NCI-H1436 treated with DMSO at 0.1 percent for 48 hours (cell line): Measurements from ENCODE around the gene SRBD1.

Experiments
- DNase-seq: peaks from one replicate; lab custom pipeline; 2025; lab: John Stamatoyannopoulos, UW

The SRBD1 gene

GRCh38 chr2:45545943-45546342, 65.1 kb downstream of the SRBD1 start:
- DNase-seq: no peak

- DNase-seq: no peak
Measured at GRCh38 chr2:45543257-45543656, 67.8 kb downstream of the SRBD1 start.

GRCh38 chr2:45542013-45542412, 69.1 kb downstream of the SRBD1 start:
- no peak for DNase-seq

DNA sequence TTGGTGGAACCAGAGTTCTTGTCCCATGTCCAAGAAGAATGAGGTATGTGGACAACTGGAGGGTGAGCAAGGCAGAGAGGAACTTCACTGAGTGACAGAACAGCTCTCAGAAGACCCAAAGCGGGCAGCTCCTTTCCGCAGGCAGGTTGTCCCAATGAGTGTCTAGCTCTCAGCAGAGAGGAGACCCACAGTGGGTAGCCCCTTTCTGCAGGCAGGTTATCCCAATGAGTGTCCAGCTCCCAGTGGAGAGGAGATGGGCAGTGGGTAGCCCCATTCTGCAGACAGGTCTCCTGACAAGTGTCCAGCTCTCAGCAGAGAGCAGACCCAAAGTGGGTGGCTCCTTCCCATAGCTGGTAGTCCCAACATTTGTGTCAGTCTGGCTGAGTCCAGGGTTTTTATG, 69.6 kb downstream of the SRBD1 start:
- no peak for DNase-seq

DNA sequence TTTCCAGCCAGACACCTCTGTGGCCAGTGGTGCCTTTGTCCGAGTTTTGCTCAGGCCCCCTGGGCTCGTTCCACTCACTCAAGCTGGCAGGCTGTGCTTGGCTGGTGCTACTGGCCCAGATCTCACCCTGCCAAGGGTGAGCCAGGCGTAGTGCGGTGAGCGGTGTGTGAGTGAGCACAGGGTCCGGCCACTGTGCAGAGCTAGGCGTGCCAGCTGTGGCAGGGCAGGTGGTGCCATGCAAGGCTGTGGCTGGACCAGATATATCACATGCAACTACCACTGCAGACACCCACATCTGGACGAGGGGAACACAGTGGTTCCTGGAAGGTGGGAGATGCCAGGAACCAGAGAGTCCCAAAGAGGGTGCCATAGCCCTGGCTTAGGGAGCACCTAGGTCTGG, 70.1 kb downstream of the SRBD1 start:
- DNase-seq: no peak

DNA sequence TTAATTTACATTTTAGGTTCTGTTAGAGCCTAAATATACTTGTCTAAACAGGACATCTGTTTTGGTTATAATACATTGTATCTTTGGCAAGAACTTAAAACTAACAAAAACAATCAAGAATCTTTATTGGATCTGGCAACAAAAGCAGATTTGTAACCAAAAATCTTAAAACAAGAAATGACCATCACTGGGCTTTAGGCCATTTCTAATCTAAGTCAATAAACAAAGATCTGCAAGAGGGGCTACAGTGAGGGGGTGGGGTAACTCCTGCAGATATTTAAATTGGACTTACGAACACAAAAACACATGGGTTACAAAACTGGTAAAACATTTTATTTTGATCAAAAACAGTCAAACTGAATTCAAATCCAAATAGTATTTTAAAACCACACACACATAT, 77.3 kb downstream of the SRBD1 start:
- no peak for DNase-seq

- DNase-seq: no peak
Measured at GRCh38 chr2:45532181-45532580, 78.9 kb downstream of the SRBD1 start.

GRCh38 chr2:45524016-45524415, 87.1 kb downstream of the SRBD1 start:
- no peak for DNase-seq

GRCh38 chr2:45518546-45518945, 92.5 kb downstream of the SRBD1 start:
- DNase-seq: no peak

DNA sequence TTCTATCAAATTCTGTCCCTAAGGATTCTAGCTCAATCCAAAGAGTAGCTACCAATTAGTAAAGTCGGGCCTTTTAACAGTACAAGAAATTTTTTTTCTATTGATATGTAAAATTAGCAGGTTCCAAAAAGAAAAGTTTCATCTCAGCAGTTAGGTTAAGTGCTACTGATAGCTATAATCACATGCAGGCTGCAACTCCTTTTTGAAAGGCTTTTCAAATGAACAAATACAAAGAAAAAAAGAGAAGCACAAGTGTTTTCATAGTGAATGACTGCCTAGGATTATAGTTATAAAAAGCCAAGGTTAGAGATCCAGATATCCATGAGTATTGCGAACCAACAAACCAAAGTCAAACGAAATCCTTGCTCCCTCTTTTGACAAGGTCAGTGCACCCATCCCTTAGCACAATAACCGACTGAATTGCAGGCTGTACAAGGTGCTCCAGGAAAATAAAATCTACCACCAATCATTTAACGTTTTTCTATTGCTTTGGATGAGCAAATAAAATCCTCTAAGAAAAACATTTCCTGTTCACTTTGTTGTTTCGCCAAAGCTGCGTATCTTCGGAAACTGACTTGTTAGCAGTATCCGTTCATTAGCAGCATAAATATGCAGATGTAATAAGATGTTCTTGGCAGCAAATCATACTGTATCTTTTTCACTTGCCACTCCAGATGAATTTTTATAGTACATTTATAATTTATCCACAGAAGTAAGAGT, 100.2 kb downstream of the SRBD1 start:
- DNase-seq: no peak

- no peak for DNase-seq
Measured at GRCh38 chr2:45506756-45507155, 104.3 kb downstream of the SRBD1 start.

DNA sequence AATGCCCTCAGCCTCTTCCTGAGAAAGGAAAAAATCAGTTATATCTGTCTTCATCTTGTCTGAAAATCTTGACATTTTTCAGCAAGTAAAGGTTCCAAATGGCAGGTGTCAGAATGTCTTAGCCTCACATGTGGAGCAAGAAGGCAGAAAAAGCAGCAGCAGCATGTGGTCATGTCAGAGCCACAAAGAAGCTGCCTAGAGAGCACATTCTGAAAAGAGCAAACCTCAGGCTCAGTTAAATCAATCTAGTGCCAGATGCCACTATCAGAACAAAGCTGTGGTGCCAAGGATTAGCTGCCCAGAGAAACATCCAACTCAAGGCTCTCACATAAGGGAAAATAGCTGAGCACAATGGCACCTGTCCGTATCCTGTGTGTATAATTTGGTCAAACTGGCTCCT, 105.9 kb downstream of the SRBD1 start:
- DNase-seq: no peak

GRCh38 chr2:45498661-45499550, 112.2 kb downstream of the SRBD1 start:
- DNase-seq: no peak

DNA sequence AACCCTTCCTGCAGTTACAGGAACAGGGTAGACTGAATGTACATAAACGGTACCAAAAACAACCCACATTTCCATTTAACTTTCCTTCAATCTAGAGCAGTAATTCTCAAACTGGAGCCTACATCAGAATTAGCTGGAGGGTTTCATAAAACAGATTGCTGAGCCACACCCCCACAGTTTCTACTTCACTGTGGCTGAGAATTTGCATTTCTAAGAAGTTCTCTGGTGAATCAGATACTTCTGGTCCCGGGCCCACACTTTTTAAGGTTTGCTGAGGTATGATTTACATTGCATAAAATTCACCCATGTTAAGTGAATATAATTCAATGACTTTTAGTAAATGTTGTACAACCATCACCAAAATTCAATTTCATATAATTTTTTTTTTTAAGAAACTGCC, 113.7 kb downstream of the SRBD1 start:
- no peak for DNase-seq

- no peak for DNase-seq
Measured at GRCh38 chr2:45496869-45497268, 114.2 kb downstream of the SRBD1 start.

DNA sequence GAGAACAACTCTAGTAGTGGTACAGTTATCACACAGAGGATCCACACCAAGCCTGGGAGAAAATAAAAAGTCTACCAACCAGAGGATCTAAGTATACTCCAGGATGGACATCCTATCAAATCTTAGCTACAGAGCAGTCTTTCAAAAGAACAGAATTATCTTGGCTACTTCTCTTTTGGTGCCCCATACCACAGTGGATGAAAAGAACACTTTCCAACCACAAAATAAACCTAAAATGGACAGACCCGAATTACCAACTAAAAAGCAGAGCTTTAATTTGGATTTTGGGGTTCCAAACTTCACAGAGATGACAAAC, 116.1 kb downstream of the SRBD1 start:
- no peak for DNase-seq

- peak; percentile 23 for DNase-seq
Measured at GRCh38 chr2:45494275-45494977, 116.6 kb downstream of the SRBD1 start.

- no peak for DNase-seq
Measured at GRCh38 chr2:45484965-45485364, 126.1 kb downstream of the SRBD1 start.

DNA sequence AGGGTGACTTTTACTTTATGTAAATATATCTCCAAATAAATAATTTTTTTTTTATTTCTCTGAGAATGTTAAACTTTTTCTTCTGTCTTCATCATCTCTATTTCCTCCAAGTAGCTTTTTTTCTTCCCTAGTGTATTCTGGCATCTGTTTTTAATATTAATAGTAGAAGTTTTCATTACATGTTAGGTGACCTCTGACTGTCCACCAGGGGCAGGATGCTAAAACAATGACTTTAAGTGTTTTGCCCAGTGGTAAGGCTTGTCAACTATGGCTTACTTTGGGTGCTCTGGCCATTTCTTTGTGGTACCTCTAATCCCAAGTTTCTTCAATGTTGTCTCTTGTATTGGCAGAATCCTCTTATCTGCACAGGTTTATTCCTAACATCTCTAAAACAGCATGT, 127.1 kb downstream of the SRBD1 start:
- DNase-seq: no peak

DNA sequence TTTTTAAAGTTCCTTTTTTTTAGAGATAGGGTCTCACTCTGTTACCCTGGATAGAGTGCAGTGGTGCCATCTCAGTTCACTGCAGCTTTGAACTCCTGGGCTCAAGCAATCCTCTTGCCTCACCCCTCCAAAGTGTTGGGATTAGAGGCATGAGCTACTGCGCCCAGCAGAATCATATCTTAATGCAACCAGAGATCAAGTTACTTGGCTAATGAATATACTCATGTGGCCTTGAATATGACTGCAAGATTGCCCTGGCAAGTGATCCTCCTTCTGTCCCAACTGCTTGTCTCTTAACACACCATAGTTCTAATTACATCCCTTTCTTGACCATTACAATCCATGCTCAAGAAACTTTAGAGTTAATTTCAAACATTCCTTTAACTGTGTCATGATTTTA, 133.5 kb downstream of the SRBD1 start:
- no peak for DNase-seq

DNA sequence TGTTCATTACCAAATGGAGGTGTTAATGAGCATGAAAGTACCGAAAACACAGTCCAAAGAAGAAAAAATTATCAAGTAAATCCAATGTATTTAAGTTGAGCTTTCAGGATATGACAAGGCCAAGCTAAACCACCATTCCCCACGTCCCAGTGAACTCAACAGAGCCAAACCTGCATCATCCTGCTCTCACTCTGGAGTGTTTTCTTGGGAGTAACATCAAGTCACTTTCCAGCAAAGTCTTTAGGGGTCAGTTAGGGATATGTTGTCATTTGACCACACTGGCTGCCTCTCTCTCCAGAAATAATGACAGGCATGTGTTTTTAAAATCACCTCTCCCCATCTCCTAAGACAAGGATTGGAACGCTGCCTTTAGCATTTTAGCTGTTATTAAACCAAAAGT, 140.5 kb downstream of the SRBD1 start:
- DNase-seq: no peak

DNA sequence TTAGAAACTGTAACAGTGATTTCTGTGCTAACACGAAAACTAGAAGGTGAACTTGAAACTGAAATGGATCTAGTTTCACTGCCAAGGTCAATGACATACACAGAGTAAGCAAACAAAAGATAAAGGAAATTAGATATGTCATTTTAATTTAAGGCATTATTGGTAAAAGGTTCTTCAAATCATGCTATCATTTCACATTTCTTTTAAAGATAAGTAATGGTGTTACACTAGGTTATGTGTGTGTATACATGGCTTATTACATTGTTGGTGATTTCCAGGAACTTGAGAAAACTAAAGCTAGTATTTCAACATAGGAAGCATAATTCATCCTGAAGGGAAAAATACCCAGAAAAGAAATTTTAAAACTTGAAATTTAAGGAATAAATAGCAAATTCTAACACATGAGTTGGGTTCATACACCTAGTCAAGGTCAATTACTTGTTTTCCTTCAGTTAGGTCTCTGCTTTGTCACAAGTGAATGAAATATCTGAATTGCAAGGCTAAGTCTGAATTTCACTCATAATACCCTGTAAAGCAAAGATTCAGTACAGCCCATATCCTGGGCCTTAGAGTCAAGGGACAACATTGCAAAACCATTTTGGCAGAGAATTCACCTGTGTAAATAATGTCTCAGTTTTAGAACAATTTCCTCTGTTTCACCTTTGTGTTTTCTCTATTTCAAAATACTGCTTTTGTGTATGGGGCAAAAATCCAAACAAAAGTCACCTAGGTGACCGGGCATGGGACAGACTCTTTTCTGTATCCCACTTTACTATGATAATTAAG, 141.6 kb downstream of the SRBD1 start:
- peak; percentile 25 for DNase-seq
